ENCODE measurements around the gene OPCML.

The OPCML gene

GRCh38 chr11:132653237-132653636 lies 879.1 kb downstream of the OPCML start:
- no peak for TF ChIP-seq EZH2phosphoT487 (IDR thresholded peaks at IDR 0.05; ENCODE audit: borderline replicate concordance, low read length)
- no peak for TF ChIP-seq CTCF (IDR thresholded peaks at IDR 0.05; ENCODE audit: low read depth, low read length, poor library complexity, severe bottlenecking)
- H3K9me2 ChIP-seq (replicated peaks; ENCODE audit: control insufficient read depth, low read length), result no peaks in the 10 kb centered on the region
- no peak overlapping the region for H3K4me2 ChIP-seq (ENCODE audit: low read length)
- no peaks in the 10 kb centered on the region for H4K20me1 ChIP-seq (ENCODE audit: control insufficient read depth, insufficient read depth, low read depth, low read length)
- H3K9me3 ChIP-seq (ENCODE audit: control insufficient read depth, insufficient read depth, low read length), result peaks cover 5% of the 10 kb centered on the region; the same call in 1 of the 2 replicates
- H3K36me3 ChIP-seq (ENCODE audit: control insufficient read depth, low read length), result no peaks in the 10 kb centered on the region
- H3K79me2 ChIP-seq (ENCODE audit: control insufficient read depth, low read length), result no peaks in the 10 kb centered on the region
- H3K27me3 ChIP-seq (ENCODE audit: control insufficient read depth, low read length), result no peaks in the 10 kb centered on the region
- H3K27ac ChIP-seq (ENCODE audit: low read depth, low read length), result no peak overlapping the region
- no peak overlapping the region for H3K4me3 ChIP-seq (ENCODE audit: low read length)
- no peaks in the 10 kb centered on the region for H3K4me1 ChIP-seq (ENCODE audit: control insufficient read depth, low read length)
- H3F3A ChIP-seq (ENCODE audit: control insufficient read depth, insufficient read depth), result no peaks in the 10 kb centered on the region

GRCh38 chr11:132650969-132651720 lies 881.2 kb downstream of the OPCML start:
- no peaks in the 10 kb centered on the region for H3K9me2 ChIP-seq (replicated peaks; ENCODE audit: control insufficient read depth, low read length)
- no peak for TF ChIP-seq EZH2phosphoT487 (IDR thresholded peaks at IDR 0.05; ENCODE audit: borderline replicate concordance, low read length)
- TF ChIP-seq CTCF (IDR thresholded peaks at IDR 0.05; ENCODE audit: low read depth, low read length, poor library complexity, severe bottlenecking), result no peak
- 0 out of 2 replicates have a peak, but pooled peaks cover 3% of the 10 kb centered on the region for H3K9me3 ChIP-seq (ENCODE audit: control insufficient read depth, insufficient read depth, low read length)
- no peaks in the 10 kb centered on the region for H3K27me3 ChIP-seq (ENCODE audit: control insufficient read depth, low read length)
- H3K27ac ChIP-seq (ENCODE audit: low read depth, low read length), result no peak overlapping the region
- H3K4me3 ChIP-seq (ENCODE audit: low read length), result no peak overlapping the region
- no peaks in the 10 kb centered on the region for H3F3A ChIP-seq (ENCODE audit: control insufficient read depth, insufficient read depth)
- H3K4me1 ChIP-seq (ENCODE audit: control insufficient read depth, low read length), result no peaks in the 10 kb centered on the region
- no peaks in the 10 kb centered on the region for H3K79me2 ChIP-seq (ENCODE audit: control insufficient read depth, low read length)
- no peaks in the 10 kb centered on the region for H3K36me3 ChIP-seq (ENCODE audit: control insufficient read depth, low read length)
- no peaks in the 10 kb centered on the region for H4K20me1 ChIP-seq (ENCODE audit: control insufficient read depth, insufficient read depth, low read depth, low read length)
- H3K4me2 ChIP-seq (ENCODE audit: low read length), result no peak overlapping the region

- H3K36me3 ChIP-seq (ENCODE audit: control insufficient read depth, low read length), result no peaks in the 10 kb centered on the region
- H3F3A ChIP-seq (ENCODE audit: control insufficient read depth, insufficient read depth), result no peaks in the 10 kb centered on the region
- no peaks in the 10 kb centered on the region for H3K4me1 ChIP-seq (ENCODE audit: control insufficient read depth, low read length)
- H3K4me2 ChIP-seq (ENCODE audit: low read length), result no peak overlapping the region
- no peaks in the 10 kb centered on the region for H3K79me2 ChIP-seq (ENCODE audit: control insufficient read depth, low read length)
- H3K4me3 ChIP-seq (ENCODE audit: low read length), result no peak overlapping the region
- no peaks in the 10 kb centered on the region for H4K20me1 ChIP-seq (ENCODE audit: control insufficient read depth, insufficient read depth, low read depth, low read length)
- no peaks in the 10 kb centered on the region for H3K9me2 ChIP-seq (replicated peaks; ENCODE audit: control insufficient read depth, low read length)
- no peaks in the 10 kb centered on the region for H3K9me3 ChIP-seq (ENCODE audit: control insufficient read depth, insufficient read depth, low read length)
- TF ChIP-seq EZH2phosphoT487 (IDR thresholded peaks at IDR 0.05; ENCODE audit: borderline replicate concordance, low read length) (no peak), CTCF (IDR thresholded peaks at IDR 0.05; ENCODE audit: low read depth, low read length, poor library complexity, severe bottlenecking) (no peak)
- H3K27ac ChIP-seq (ENCODE audit: low read depth, low read length), result no peak overlapping the region
- H3K27me3 ChIP-seq (ENCODE audit: control insufficient read depth, low read length), result no peaks in the 10 kb centered on the region
These were observed 883.0 kb downstream of the OPCML start for GRCh38 chr11:132649277-132649676.

All from DOHH2 (cell line).